H1 (cell line): ENCODE data around the gene ODC1. TPM values are rescaled to one million over a fixed set of nuclear protein-coding genes. Genes with fewer than 3 reads are reported as not detected.

Source experiments
- BRCA1 ChIP-seq: IDR thresholded peaks from 2 replicates; pipeline ENCODE4 v1.6.1; 2012; ENCODE audit warnings: low read depth, low read length, improper control_type of control experiment
- CHD2 ChIP-seq: IDR thresholded peaks from 2 replicates; pipeline ENCODE4 v1.6.1; 2012; ENCODE audit warnings: low read length, improper control_type of control experiment
- CHD7 ChIP-seq: fragments of 300-600 bp; sonication (generic); IDR thresholded peaks from 2 replicates; pipeline ENCODE4 v1.7.1; 2012; ENCODE audit warnings: low read length, moderate library complexity, mild to moderate bottlenecking, inconsistent platforms; ENCODE audit not compliant: insufficient replicate concordance
- FOSL1 ChIP-seq: IDR thresholded peaks from 2 replicates; pipeline ENCODE4 v1.6.1; 2011; ENCODE audit warnings: mild to moderate bottlenecking, low read depth, low read length, moderate library complexity; ENCODE audit not compliant: insufficient read depth
- GABPA ChIP-seq: IDR thresholded peaks from 2 replicates; pipeline ENCODE4 v1.6.1; 2011; ENCODE audit warnings: mild to moderate bottlenecking, low read length, moderate library complexity, borderline replicate concordance; ENCODE audit not compliant: insufficient read depth
- GTF2F1 ChIP-seq: IDR thresholded peaks from 2 replicates; pipeline ENCODE4 v1.6.1; 2012; ENCODE audit warnings: low read depth, low read length, improper control_type of control experiment, borderline replicate concordance
- KDM1A ChIP-seq: fragments of 200-600, 300-600 bp; sonication (generic); IDR thresholded peaks from 2 replicates; pipeline ENCODE4 v1.7.1; 2016; ENCODE audit warnings: mild to moderate bottlenecking, low read length, borderline replicate concordance
- SIRT6 ChIP-seq: IDR thresholded peaks from one replicate; pipeline ENCODE4 v1.7.1; 2012; ENCODE audit warnings: low read length, inconsistent platforms
- TAF7 ChIP-seq: optimal IDR thresholded peaks from 2 replicates; pipeline ENCODE3; 2011; ENCODE audit warnings: low read depth, mild to moderate bottlenecking, inconsistent platforms, low read length, moderate library complexity, borderline replicate concordance
- polyA plus RNA-seq, 7 experiments: library from polyadenylated mRNA; depleted of rRNA in 3 of 7; stranded (reverse) in 5 of 7; unstranded in 2 of 7; fragments of >200 nt in 5 of 7; fragments of 200-250 nt in 2 of 7; gene quantifications; 1 replicate in 5 of 7; 2 replicates in 1 of 7; 4 replicates in 1 of 7; pipeline versions ENCODE4 v1.2.1 to v1.2.3, GENCODE V29; 2011 to 2013; ENCODE audit warnings: missing spikeins in 2 of 7, mixed read lengths in 2 of 7
- total RNA-seq: library from RNA; stranded (reverse); fragmentation: NEBNext Ultra II Directional; extraction: Animal tissue kit (Norgen Biotek cat#: 25700); gene quantifications from 2 replicates; pipeline ENCODE4 v1.2.1, GENCODE V29; 2021

The ODC1 gene
- total and polyA plus RNA-seq, 2 of the 8 experiments (the other 6 are each of a cell fraction or from before 2014, with no cell fraction given) = 57.2 to 76.7 TPM

GRCh38 chr2:10410001-10410822 is 37.9 kb downstream of the ODC1 start (continued):
- TF ChIP-seq CHD7 = no peak
- no peak for TF ChIP-seq GABPA
- TF ChIP-seq KDM1A = no peak
- TF ChIP-seq CHD2 = no peak
- TF ChIP-seq SIRT6 = no peak
- no peak for TF ChIP-seq GTF2F1
- no peak for TF ChIP-seq BRCA1
- no peak for TF ChIP-seq FOSL1
- no peak for TF ChIP-seq TAF7
